Activated T-cell treated with anti-CD3 and anti-CD28 coated beads, Interleukin-2, amount 50 U/mL, for 24 hours (primary cell): ENCODE measurements around the gene DEPDC4.
"Not testable (repeated sequence)": the region's sequence is repeated elsewhere in the genome, so short reads cannot be mapped to it uniquely, and the experiment has no call there.

Experiments
- DNase-seq: peaks from one replicate; pipeline ENCODE4 v3.0.0-alpha.2; 2020
- H3K27ac Mint-ChIP-seq: 2 replicates; pipeline ENCODE4 v1.8.0; 2020; ENCODE audit warnings: mild to moderate bottlenecking, mixed read lengths
- H3K27me3 Mint-ChIP-seq: 2 replicates; pipeline ENCODE4 v1.8.0; 2020; ENCODE audit warnings: mixed read lengths
- H3K36me3 Mint-ChIP-seq: 2 replicates; pipeline ENCODE4 v1.8.0; 2020; ENCODE audit warnings: low read depth, mixed read lengths
- H3K4me1 Mint-ChIP-seq: 2 replicates; pipeline ENCODE4 v1.8.0; 2020; ENCODE audit warnings: low read depth, mixed read lengths
- H3K4me3 Mint-ChIP-seq: 2 replicates; pipeline ENCODE4 v1.8.0; 2020; ENCODE audit warnings: mild to moderate bottlenecking, moderate library complexity, mixed read lengths
- H3K9me3 Mint-ChIP-seq: 2 replicates; pipeline ENCODE4 v1.8.0; 2020; ENCODE audit warnings: mixed read lengths

The DEPDC4 gene

DNA sequence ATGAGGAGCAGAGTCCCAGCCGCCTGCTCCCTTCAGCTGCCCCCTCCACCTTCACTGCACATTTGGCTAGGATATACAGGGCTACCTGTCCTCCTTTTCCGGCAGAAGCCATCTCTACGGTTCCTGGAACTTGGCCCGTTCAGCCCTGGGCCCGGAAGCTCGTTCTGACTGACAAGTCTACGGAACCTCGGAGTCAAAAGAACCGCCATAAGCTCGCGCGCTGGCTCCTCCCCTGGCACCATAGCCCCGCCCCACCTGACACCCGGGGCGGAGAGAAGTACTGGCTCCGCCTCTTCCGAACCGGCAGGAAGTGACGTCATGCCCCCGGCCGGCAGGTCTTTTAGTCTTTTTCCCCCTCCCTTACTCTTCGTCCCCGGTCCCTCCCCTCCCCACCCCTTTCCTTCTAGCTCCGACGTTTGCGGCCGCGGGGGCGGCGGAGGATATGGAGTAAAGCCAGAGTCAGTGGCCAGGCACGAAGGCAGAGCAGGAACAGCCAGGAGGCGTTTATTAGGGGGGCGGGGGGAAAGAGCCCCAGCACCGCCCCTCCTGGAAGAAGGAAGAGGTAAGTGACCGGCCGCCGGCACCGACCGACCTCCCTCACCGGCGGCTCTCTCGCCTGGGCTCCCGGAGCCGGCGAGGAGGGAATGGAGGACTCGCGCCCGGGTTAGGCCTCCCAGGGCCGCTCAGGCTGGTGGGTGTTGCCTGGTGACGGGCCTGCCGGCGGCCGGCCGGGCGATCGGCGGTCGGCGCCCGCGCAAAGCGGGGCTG, at the start of gene DEPDC4, which contains the start of gene SCYL2:
Gene DEPDC4, minus strand, starts transcription at position 245 of the 768 bp plus-strand sequence. Its CDS starts 3 bp downstream, at position 242.
Gene SCYL2, plus strand, starts transcription at position 343 of the 768 bp plus-strand sequence. CDS start 15,794 bp downstream, outside the sequence.
- no peaks in the 10 kb centered on the region for H3K27me3 Mint-ChIP-seq
- DNase-seq, result peak; percentile 96
- H3K4me3 Mint-ChIP-seq, result peak within 1 kb of the TSS; percentile 97
- peaks cover 23% of the 10 kb centered on the region for H3K36me3 Mint-ChIP-seq
- H3K9me3 Mint-ChIP-seq, result no peaks in the 10 kb centered on the region
- peak within 1 kb of the TSS; percentile 99 for H3K27ac Mint-ChIP-seq
- peaks cover 32% of the 10 kb centered on the region for H3K4me1 Mint-ChIP-seq

DNA sequence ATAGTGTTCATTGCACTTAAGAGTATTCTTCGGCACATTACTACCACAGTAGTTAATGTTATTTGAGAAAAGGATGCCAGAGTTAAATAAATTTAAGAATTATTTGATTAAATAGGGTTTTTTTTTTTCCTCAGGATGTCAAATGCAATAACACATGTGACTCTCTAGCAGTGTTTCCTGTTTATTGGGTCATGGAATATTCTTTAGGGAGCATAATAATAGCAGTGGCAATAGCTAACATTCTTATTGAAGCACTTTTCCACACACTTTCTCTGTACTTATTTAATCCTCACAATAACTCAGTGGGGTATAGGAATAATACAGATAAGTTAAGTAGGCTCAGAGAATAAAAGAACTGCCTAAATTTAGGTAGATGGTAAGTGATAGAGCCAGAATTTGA, 44.4 kb upstream of the DEPDC4 start:
- no peaks in the 10 kb centered on the region for H3K27me3 Mint-ChIP-seq
- no peak overlapping the region for H3K27ac Mint-ChIP-seq
- H3K9me3 Mint-ChIP-seq, result no peaks in the 10 kb centered on the region
- no peak overlapping the region for H3K4me3 Mint-ChIP-seq
- H3K36me3 Mint-ChIP-seq, result peaks cover 69% of the 10 kb centered on the region
- DNase-seq, result no peak
- no peaks in the 10 kb centered on the region for H3K4me1 Mint-ChIP-seq

GRCh38 chr12:100308138-100308537, 41.3 kb upstream of the DEPDC4 start:
- DNase-seq, H3K4me3 Mint-ChIP-seq, H3K27ac Mint-ChIP-seq, H3K4me1 Mint-ChIP-seq, H3K27me3 Mint-ChIP-seq: not testable (repeated sequence)
- H3K36me3 Mint-ChIP-seq, result peaks cover 73% of the 10 kb centered on the region
- H3K9me3 Mint-ChIP-seq, result peaks cover 12% of the 10 kb centered on the region

- not testable (repeated sequence) for H3K27ac Mint-ChIP-seq, H3K27me3 Mint-ChIP-seq, H3K4me1 Mint-ChIP-seq, H3K4me3 Mint-ChIP-seq, DNase-seq
- Mint-ChIP-seq H3K9me3 (peaks cover 22% of the 10 kb centered on the region), H3K36me3 (peaks cover 81% of the 10 kb centered on the region)
These were observed 37.5 kb upstream of the DEPDC4 start for GRCh38 chr12:100304334-100304733.

- no peaks in the 10 kb centered on the region for H3K27me3 Mint-ChIP-seq
- peaks cover 83% of the 10 kb centered on the region for H3K36me3 Mint-ChIP-seq
- no peak for DNase-seq
- no peak overlapping the region for H3K27ac Mint-ChIP-seq
- H3K9me3 Mint-ChIP-seq, result peaks cover 22% of the 10 kb centered on the region
- H3K4me1 Mint-ChIP-seq, result no peaks in the 10 kb centered on the region
- no peak overlapping the region for H3K4me3 Mint-ChIP-seq
These were observed 37.0 kb upstream of the DEPDC4 start for GRCh38 chr12:100303831-100304230.

DNA sequence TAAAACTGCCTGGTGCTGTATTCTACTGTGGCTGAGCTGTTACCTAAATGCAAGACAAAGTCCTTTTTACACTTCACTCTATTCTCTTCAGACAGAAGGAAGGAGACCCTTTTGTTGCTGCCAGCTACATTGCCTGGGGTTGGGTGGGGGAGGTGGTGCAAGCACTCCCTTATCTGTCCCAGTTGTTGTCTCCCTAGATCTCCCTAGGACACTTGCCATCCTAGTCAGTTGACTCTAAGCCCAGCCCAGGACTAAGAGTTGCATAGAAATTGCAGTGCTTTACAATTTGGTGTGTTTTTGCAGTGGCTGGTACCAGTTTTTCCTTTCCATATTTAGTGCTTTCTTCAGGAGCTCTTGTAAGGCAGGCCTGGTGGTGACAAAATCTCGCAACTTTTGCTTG, 35.2 kb upstream of the DEPDC4 start:
- Mint-ChIP-seq H3K4me1 (no peaks in the 10 kb centered on the region), H3K36me3 (peaks cover 92% of the 10 kb centered on the region), H3K9me3 (peaks cover 22% of the 10 kb centered on the region), H3K27ac (no peak overlapping the region), H3K27me3 (no peaks in the 10 kb centered on the region), H3K4me3 (no peak overlapping the region)
- no peak for DNase-seq

GRCh38 chr12:100295764-100296555, 29.1 kb upstream of the DEPDC4 start:
- no peak overlapping the region for H3K4me3 Mint-ChIP-seq
- H3K27ac Mint-ChIP-seq, result no peak overlapping the region
- H3K4me1 Mint-ChIP-seq, result no peaks in the 10 kb centered on the region
- peaks cover 73% of the 10 kb centered on the region for H3K36me3 Mint-ChIP-seq
- peaks cover 11% of the 10 kb centered on the region for H3K9me3 Mint-ChIP-seq
- no peaks in the 10 kb centered on the region for H3K27me3 Mint-ChIP-seq
- no peak for DNase-seq

GRCh38 chr12:100294366-100294765, 27.5 kb upstream of the DEPDC4 start:
- not testable (repeated sequence) for H3K9me3 Mint-ChIP-seq, H3K27ac Mint-ChIP-seq, H3K4me3 Mint-ChIP-seq, H3K4me1 Mint-ChIP-seq, H3K27me3 Mint-ChIP-seq, DNase-seq
- H3K36me3 Mint-ChIP-seq, result peaks cover 69% of the 10 kb centered on the region

DNA sequence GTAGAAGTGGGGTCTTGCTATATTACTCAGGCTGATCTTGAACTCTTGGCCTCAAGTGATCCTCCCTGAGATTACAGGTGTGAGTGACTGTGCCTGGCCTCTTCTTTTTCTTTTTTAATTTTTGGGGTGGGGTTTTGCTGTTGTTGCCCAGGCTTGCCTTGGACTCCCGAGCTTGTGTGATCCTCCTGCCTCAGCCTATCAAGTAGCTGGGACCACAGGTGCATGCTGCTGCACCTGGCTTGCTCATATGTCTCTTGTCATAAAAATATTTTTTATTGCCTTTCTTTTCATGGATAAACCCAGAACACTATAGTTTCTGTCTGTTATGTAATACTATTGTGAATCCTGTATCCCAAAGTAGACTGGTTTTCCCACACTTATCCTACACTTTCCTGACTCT, 26.1 kb upstream of the DEPDC4 start:
- H3K4me1 Mint-ChIP-seq, result no peaks in the 10 kb centered on the region
- no peak overlapping the region for H3K27ac Mint-ChIP-seq

DNA sequence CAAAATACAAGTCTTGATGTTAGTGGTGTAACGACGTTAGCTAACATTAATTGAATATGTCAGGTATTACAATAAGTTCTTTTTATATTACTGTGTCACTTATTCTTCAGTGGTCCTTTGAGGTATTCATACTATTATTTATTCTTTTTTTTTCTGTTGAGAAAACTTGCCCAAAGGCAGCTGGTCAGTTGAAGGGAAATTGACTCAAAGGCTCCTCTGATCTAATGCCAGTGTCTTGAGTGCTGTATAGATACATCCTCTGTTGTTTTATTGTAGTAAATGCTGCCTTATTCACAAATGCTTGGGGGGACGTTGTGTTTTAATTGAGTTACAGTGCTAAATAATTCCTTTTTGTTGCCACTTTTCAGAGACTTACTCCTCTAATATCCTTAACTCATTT, 23.1 kb upstream of the DEPDC4 start:
- DNase-seq, result no peak
- Mint-ChIP-seq H3K9me3 (no peaks in the 10 kb centered on the region), H3K27me3 (no peaks in the 10 kb centered on the region), H3K4me3 (no peak overlapping the region), H3K4me1 (no peaks in the 10 kb centered on the region), H3K27ac (no peak overlapping the region), H3K36me3 (peaks cover 58% of the 10 kb centered on the region)

More for the DNA sequence above, 26.1 kb upstream of the DEPDC4 start:
- DNase-seq, result no peak
- no peak overlapping the region for H3K4me3 Mint-ChIP-seq
- H3K27me3 Mint-ChIP-seq, result no peaks in the 10 kb centered on the region
- H3K9me3 Mint-ChIP-seq, result no peaks in the 10 kb centered on the region
- peaks cover 65% of the 10 kb centered on the region for H3K36me3 Mint-ChIP-seq

DNA sequence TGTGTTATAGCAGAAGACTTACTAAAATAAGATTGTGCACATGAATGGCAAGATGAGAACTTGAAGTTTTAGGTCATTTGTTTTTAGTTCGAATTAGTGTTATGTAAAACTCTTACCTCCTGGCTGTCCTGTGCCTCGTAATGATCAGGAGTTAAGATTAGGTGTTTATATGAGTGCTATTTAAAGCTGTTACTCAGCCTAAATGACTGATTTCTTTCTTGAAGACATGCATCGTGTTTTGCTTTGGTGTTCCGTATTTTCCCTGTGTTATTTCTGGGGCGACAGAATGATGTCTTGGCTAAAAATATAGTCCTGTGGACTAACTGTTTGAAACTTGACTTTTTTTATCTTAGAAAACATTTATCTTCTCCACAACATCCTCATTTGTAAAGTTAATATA, 22.2 kb upstream of the DEPDC4 start:
- H3K4me1 Mint-ChIP-seq, result no peaks in the 10 kb centered on the region
- no peak overlapping the region for H3K4me3 Mint-ChIP-seq
- no peak for DNase-seq
- H3K9me3 Mint-ChIP-seq, result no peaks in the 10 kb centered on the region
- H3K27ac Mint-ChIP-seq, result no peak overlapping the region
- no peaks in the 10 kb centered on the region for H3K27me3 Mint-ChIP-seq
- peaks cover 63% of the 10 kb centered on the region for H3K36me3 Mint-ChIP-seq

GRCh38 chr12:100284556-100284955, 17.7 kb upstream of the DEPDC4 start:
- H3K9me3 Mint-ChIP-seq, DNase-seq, H3K27me3 Mint-ChIP-seq, H3K4me3 Mint-ChIP-seq, H3K27ac Mint-ChIP-seq: not testable (repeated sequence)
- Mint-ChIP-seq H3K4me1 (peaks cover 12% of the 10 kb centered on the region), H3K36me3 (peaks cover 47% of the 10 kb centered on the region)

DNA sequence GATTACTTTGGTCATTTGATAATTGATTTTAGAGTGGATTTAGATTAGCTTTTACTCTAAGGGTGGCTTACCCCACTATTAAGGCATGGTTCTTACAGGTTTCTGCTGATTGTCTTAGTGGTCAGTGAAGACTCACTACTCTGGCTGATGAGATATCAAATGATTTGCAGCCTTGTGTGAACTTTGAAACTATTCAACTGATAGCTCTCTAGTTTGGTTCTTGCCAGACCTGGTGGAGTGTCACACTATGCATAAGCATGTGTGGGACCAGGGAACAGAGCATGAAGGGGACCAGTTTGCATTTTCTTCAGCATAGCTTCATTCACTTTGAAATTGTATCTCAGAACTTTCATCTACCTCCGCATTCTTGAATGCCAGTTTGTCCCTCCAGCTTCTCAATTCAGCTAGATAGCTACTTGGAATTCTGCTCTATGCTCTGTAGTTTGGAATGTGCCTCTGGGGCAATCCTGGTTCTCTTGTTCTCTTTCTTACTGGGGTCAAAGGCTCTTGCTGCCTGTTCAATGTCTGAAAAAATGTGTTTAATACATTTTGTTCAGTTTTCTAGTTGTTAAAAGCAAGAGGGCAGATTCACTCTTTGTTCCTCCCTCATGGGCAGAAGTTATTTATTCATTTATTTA, 12.8 kb upstream of the DEPDC4 start:
- Mint-ChIP-seq H3K27ac (no peak overlapping the region), H3K36me3 (peaks cover 33% of the 10 kb centered on the region), H3K27me3 (no peaks in the 10 kb centered on the region), H3K4me1 (peaks cover 34% of the 10 kb centered on the region), H3K9me3 (no peaks in the 10 kb centered on the region), H3K4me3 (no peak overlapping the region)
- no peak for DNase-seq

DNA sequence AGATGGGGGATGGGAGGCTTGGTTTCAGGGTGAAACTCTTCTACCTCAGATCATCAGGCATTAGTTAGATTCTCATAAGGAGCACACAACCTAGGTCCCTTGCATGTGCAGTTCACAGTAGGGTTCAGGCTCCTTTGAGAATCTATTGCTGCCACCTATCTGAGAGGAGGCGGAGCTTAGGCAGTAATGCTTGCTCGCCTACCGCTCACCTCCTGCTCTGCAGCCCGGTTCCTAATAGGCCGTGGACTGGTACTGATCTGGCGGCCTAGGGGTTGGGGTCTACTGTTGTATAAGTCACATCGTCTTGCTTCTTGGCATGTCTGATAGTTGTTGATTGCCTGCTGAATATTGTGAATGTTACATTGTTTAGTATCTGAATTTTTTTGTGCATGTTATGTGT, 12.3 kb upstream of the DEPDC4 start:
- H3K36me3 Mint-ChIP-seq, result peaks cover 28% of the 10 kb centered on the region

More for the DNA sequence above, 12.3 kb upstream of the DEPDC4 start:
- Mint-ChIP-seq H3K4me1 (peaks cover 39% of the 10 kb centered on the region), H3K27ac (no peak overlapping the region), H3K27me3 (no peaks in the 10 kb centered on the region), H3K4me3 (no peak overlapping the region), H3K9me3 (no peaks in the 10 kb centered on the region)
- no peak for DNase-seq
